Endodermal cell (in vitro differentiated cells): Measurements from ENCODE around the gene C1D. TPM values are rescaled to one million over a fixed set of nuclear protein-coding genes. Genes with fewer than 3 reads are reported as not detected.
"Not testable (repeated sequence)": the region's sequence is repeated elsewhere in the genome, so short reads cannot be mapped to it uniquely, and the experiment has no call there.

Experiments
- DNase-seq: peaks from one replicate; pipeline ENCODE4 v3.0.0-alpha.2; 2017
- H3K27ac ChIP-seq: 2 replicates; pipeline ENCODE4 v1.5.1; 2013; ENCODE audit warnings: mild to moderate bottlenecking, low read depth, low read length, moderate library complexity
- H3K27me3 ChIP-seq: 2 replicates; pipeline ENCODE4 v1.6.1; 2013; ENCODE audit warnings: mild to moderate bottlenecking, low read length, moderate library complexity; ENCODE audit not compliant: insufficient read depth, control insufficient read depth, poor library complexity, severe bottlenecking
- H3K36me3 ChIP-seq: 2 replicates; pipeline ENCODE4 v1.7.0; 2013; ENCODE audit warnings: mild to moderate bottlenecking, low read length, moderate library complexity; ENCODE audit not compliant: control insufficient read depth, insufficient read depth
- H3K4me1 ChIP-seq: one replicate; pipeline ENCODE4 v1.7.0; 2013; ENCODE audit warnings: low read length; ENCODE audit not compliant: control insufficient read depth, insufficient read depth
- H3K4me3 ChIP-seq: 2 replicates; pipeline ENCODE4 v1.5.1; 2013; ENCODE audit warnings: mild to moderate bottlenecking, low read length, moderate library complexity
- H3K9ac ChIP-seq: 2 replicates; pipeline ENCODE4 v1.6.1; 2013; ENCODE audit warnings: mild to moderate bottlenecking, low read length, moderate library complexity; ENCODE audit not compliant: poor library complexity, severe bottlenecking; ENCODE audit errors: extremely low read depth
- H3K9me3 ChIP-seq: 2 replicates; pipeline ENCODE4 v1.6.1; 2013; ENCODE audit warnings: mild to moderate bottlenecking, low read length, moderate library complexity; ENCODE audit not compliant: control insufficient read depth
- H3K27ac Mint-ChIP-seq: 2 replicates; pipeline ENCODE4 v1.8.0; 2020; ENCODE audit warnings: mixed read lengths
- H3K27me3 Mint-ChIP-seq: 2 replicates; pipeline ENCODE4 v1.8.0; 2021; ENCODE audit warnings: mild to moderate bottlenecking, mixed read lengths; ENCODE audit not compliant: insufficient read depth
- H3K36me3 Mint-ChIP-seq: 2 replicates; pipeline ENCODE4 v1.8.0; 2020; ENCODE audit warnings: low read depth, mixed read lengths
- H3K4me1 Mint-ChIP-seq: 2 replicates; pipeline ENCODE4 v1.8.0; 2020; ENCODE audit warnings: mixed read lengths
- H3K4me3 Mint-ChIP-seq: 2 replicates; pipeline ENCODE4 v1.8.0; 2020; ENCODE audit warnings: mild to moderate bottlenecking, moderate library complexity, mixed read lengths
- H3K9me3 Mint-ChIP-seq: 2 replicates; pipeline ENCODE4 v1.8.0; 2020; ENCODE audit warnings: mild to moderate bottlenecking, mixed read lengths
- WGBS, 2 experiments: methylation state at CpG; one replicate each; pipeline versions ENCODE4 v1.1.5 to v1.1.7; 2013; ENCODE audit warnings: missing lambda C conversion rate in 2 of 2, mixed read lengths in 1 of 2; ENCODE audit not compliant: insufficient coverage in 1 of 2, insufficient read length in 1 of 2; 5-methylcytosine and 5-hydroxymethylcytosine counted together
- total RNA-seq, 2 donors: library from RNA; stranded (reverse); fragmentation: NEBNext Ultra II Directional in 1 of 2; extraction: Animal tissue kit (Norgen Biotek cat#: 25700) in 1 of 2; gene quantifications; 2 replicates in 1 of 2; 3 replicates in 1 of 2; pipeline ENCODE4 v1.2.1, GENCODE V29; 2021
- TF ChIP-seq, protein P1 (sequence below): fragments of 200-600 bp; sonication (generic); conservative IDR thresholded peaks from 2 replicates; pipeline ENCODE4 v1.5.0; 2021; ENCODE audit warnings: antibody characterized with exemption, mild to moderate bottlenecking

Gene C1D
- total RNA-seq, 2 donors from 2014 or later, result 20.7 to 25.4 TPM

DNA sequence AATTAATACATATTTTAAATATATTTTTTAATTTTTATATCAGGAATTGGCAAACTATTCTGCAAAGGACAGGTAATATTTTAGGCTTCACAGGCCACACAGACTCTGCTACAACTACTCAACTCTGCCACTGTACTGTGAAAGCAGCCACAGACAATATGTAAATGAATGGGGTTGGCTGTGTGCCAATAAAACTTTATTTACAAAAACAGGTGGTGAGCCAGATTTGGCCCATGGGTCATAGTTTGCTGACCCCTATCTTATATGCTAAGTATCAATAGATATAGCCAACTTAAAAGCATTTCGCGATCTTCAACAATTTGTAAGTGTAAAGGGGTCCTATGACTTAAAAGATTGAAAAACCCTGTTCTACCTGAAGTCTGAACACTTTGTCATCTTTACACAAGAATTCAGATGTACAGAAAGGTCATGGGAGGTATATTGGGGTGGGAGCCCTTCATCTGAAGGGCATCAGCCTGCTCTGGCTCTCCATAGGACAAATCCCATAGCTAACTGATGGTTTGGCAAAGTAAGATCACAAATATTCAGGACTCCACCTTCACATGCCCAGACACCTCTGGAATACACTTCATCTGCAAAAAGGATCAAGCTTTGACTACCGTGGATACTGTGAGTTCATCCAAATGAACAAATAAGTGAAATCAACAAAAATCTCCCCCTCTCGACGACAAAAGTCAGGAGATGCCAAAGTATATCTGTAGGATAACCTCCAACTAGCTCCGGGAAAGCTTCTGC lies 65.9 kb downstream of the C1D start:
- Mint-ChIP-seq H3K4me1 (no peaks in the 10 kb centered on the region), H3K36me3 (no peaks in the 10 kb centered on the region), H3K4me3 (no peak overlapping the region), H3K27me3 (peaks cover 3% of the 10 kb centered on the region), H3K27ac (no peak overlapping the region), H3K9me3 (peaks cover 5% of the 10 kb centered on the region)
- Histone ChIP-seq H3K36me3 (no peaks in the 10 kb centered on the region), H3K4me1 (no peaks in the 10 kb centered on the region), H3K9ac (no peak overlapping the region), H3K27ac (no peak overlapping the region), H3K27me3 (no peaks in the 10 kb centered on the region), H3K4me3 (no peak overlapping the region), H3K9me3 (peaks cover 10% of the 10 kb centered on the region)
- TF ChIP-seq, protein P1, sequence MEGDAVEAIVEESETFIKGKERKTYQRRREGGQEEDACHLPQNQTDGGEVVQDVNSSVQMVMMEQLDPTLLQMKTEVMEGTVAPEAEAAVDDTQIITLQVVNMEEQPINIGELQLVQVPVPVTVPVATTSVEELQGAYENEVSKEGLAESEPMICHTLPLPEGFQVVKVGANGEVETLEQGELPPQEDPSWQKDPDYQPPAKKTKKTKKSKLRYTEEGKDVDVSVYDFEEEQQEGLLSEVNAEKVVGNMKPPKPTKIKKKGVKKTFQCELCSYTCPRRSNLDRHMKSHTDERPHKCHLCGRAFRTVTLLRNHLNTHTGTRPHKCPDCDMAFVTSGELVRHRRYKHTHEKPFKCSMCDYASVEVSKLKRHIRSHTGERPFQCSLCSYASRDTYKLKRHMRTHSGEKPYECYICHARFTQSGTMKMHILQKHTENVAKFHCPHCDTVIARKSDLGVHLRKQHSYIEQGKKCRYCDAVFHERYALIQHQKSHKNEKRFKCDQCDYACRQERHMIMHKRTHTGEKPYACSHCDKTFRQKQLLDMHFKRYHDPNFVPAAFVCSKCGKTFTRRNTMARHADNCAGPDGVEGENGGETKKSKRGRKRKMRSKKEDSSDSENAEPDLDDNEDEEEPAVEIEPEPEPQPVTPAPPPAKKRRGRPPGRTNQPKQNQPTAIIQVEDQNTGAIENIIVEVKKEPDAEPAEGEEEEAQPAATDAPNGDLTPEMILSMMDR, result no peak
- no peak for DNase-seq
- 91 to 98% methylated on average over 4 to 6 of the region's 6 CpGs for WGBS, 2 experiments

GRCh38 chr2:67994716-67995115 lies 68.1 kb downstream of the C1D start:
- no peaks in the 10 kb centered on the region for H3K36me3 Mint-ChIP-seq
- TF ChIP-seq, protein P1, result no peak
- Histone ChIP-seq H3K27me3 (no peaks in the 10 kb centered on the region), H3K9ac (no peak overlapping the region), H3K4me3 (no peak overlapping the region), H3K4me1 (no peaks in the 10 kb centered on the region), H3K36me3 (no peaks in the 10 kb centered on the region), H3K27ac (no peak overlapping the region), H3K9me3 (peaks cover 10% of the 10 kb centered on the region)
- H3K4me3 Mint-ChIP-seq, result no peak overlapping the region
- no peak for DNase-seq
- H3K27me3 Mint-ChIP-seq, result peaks cover 9% of the 10 kb centered on the region
- peaks cover 5% of the 10 kb centered on the region for H3K9me3 Mint-ChIP-seq
- no peaks in the 10 kb centered on the region for H3K4me1 Mint-ChIP-seq
- WGBS, 2 experiments, result 86 to 100% methylated on average over 1 of the region's 1 CpG
- H3K27ac Mint-ChIP-seq, result no peak overlapping the region

DNA sequence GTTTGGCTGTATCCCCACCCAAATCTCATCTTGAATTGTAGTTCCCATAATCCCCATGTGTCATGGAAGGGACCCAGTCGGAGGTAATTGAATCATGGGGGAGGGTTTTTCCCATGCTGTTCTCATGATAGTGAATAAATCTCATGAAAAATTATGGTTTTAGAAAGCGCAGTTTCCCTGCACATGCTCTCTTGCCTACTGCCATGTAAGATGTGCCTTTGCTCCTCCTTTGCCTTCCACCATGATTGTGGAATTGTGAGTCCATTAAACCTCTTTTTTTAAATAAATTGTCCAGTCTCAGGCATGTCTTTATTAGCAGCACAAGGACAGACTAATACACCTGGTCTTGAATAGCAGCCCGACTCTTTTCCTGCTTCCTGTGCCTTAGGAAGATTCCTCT lies 68.7 kb downstream of the C1D start:
- H3K27me3 Mint-ChIP-seq, H3K9me3 ChIP-seq, H3K4me1 Mint-ChIP-seq, H3K27ac Mint-ChIP-seq, H3K27me3 ChIP-seq, H3K4me3 Mint-ChIP-seq, H3K27ac ChIP-seq, DNase-seq, H3K9ac ChIP-seq, H3K36me3 Mint-ChIP-seq, H3K36me3 ChIP-seq, H3K9me3 Mint-ChIP-seq, H3K4me1 ChIP-seq, H3K4me3 ChIP-seq: not testable (repeated sequence)
- 87 to 100% methylated on average over 2 to 3 of the region's 3 CpGs for WGBS, 2 experiments
